IPS-18c (cell line): ENCODE measurements around the gene RHBDF1.

Experiments
- H3K4me3 ChIP-seq: 2 replicates; pipeline ENCODE4 v1.7.0; 2013; ENCODE audit warnings: low read depth, mild to moderate bottlenecking, low read length, moderate library complexity; ENCODE audit not compliant: insufficient read depth
- H3K9me3 ChIP-seq: one replicate; pipeline ENCODE4 v1.6.1; 2013; ENCODE audit warnings: mild to moderate bottlenecking, low read length, moderate library complexity; ENCODE audit not compliant: control insufficient read depth, insufficient read depth

The RHBDF1 gene

GRCh38 chr16:78444-79150 is 6.2 kb upstream of the RHBDF1 start:
- no peaks in the 10 kb centered on the region for H3K9me3 ChIP-seq
- peak overlapping the region; percentile 77 for H3K4me3 ChIP-seq

DNA sequence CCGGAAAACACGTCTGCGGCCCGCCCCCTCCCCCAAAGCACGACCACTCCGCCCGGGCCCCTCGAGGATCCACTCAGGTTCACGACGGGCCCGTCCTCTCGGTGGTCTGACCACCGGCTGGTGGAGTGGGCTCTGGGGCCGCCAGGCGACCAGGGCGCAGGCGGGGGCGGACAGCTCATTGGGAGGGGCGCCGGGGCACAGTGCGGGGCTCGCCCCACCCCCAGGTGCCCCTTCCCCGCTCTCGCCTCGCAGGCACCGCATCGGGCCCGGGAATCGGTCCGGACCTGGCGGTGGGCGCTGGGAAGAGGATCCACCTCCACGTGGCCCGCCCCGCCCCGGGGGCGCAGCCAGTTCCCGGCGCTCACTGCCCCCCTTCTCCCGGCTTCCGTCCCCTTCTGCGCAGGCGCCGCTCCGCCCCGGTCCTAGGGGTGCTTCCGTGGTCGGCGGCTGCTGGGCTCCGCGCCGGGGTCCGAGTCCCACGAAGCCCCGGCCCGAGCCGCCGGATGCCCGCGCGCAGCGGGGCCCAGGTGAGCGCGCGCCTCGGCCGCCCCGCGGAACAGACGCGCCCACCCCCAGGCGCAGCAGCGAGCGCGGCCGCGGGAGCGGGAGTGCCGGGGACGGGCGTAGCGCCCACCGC is 5.5 kb upstream of the RHBDF1 start, which contains the start of gene MPG:
TSS of gene MPG (plus strand) at position 419 of the 637 bp plus-strand sequence. CDS start at position 504, 85 bp downstream.
- no peaks in the 10 kb centered on the region for H3K9me3 ChIP-seq

GRCh38 chr16:77273-77806 is 4.9 kb upstream of the RHBDF1 start:
- Histone ChIP-seq H3K9me3 (no peaks in the 10 kb centered on the region), H3K4me3 (peak overlapping the region; percentile 77)

More for the DNA sequence above, 5.5 kb upstream of the RHBDF1 start, which contains the start of gene MPG:
- H3K4me3 ChIP-seq, result peak within 1 kb of the TSS; percentile 77

- Histone ChIP-seq H3K9me3 (no peaks in the 10 kb centered on the region), H3K4me3 (no peak overlapping the region)
These were observed 4.3 kb upstream of the RHBDF1 start for GRCh38 chr16:76535-77272.

DNA sequence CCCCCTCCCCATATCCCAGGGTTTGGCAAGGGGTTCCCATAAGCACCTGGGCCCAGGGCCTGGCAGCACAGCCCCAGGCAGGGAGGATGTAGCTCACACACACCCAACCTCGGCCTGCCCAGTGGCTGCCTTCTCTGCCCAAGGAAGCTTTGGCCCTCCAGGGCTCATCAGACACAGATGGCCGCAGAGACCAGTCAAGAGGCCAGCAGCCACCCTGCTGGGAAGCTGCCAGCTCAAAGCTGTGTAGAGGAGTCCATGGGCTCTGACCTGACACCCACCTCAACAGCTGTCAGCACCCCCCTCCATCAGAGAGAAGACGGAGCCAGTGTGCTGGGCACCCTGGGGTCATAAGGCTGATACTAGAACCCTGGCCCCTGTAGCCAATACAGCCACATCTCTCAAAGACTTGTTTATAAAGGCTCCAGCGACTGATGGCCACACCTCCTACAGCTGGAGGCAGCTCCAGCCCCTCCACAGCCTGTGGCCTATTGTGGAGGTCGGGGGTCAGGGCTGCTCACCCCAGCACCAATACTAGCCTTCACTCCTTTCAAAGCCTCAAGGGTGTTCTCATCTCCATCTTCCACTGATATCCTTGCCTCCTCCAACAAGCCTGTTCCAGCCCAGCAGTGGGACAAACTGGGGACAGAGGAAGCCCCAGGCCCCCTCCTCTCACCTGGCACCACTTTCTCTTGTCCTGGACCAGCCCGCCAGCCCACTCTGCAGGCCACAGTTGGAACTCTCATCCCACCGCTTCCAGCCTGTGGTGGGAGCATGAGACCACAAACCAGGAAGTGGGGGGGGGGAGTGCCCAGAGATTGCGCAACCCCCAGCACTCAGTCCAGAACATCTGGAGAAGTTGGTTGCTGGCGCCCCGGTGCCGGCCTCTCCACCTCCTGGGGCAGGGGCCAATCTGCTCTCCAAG is 3.4 kb upstream of the RHBDF1 start:
- Histone ChIP-seq H3K4me3 (no peak overlapping the region), H3K9me3 (no peaks in the 10 kb centered on the region)

DNA sequence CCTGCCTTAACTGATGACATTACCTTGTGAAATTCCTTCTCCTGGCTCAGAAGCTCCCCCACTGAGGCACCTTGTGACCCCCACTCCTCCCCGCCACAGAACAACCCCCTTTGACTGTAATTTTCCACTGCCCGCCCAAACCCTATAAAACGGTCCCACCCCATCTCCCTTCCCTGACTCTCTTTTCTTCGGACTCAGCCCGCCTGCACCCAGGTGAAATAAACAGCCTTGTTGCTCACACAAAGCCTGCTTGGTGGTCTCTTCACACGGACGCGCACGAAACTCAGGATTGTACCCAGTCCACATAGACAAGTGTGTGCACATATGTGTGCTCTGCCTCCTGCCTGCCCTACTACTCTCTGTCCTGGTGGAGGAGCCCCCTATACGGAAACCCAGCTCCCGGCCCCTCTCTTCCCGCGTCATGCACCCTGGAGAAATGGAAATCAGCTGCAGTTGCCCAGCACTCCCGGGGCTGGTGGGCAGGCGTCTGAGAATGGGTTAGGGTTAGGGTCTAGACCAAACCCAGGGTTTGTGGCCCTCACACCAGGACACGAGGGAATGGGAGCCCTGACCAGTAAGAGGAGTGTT is 2.4 kb upstream of the RHBDF1 start:
- Histone ChIP-seq H3K4me3 (no peak overlapping the region), H3K9me3 (no peaks in the 10 kb centered on the region)

GRCh38 chr16:74051-74746 is 1.8 kb upstream of the RHBDF1 start:
- Histone ChIP-seq H3K4me3 (no peak overlapping the region), H3K9me3 (no peaks in the 10 kb centered on the region)

GRCh38 chr16:71540-72401 is 660 bp downstream of the RHBDF1 start:
- no peaks in the 10 kb centered on the region for H3K9me3 ChIP-seq
- H3K4me3 ChIP-seq, result peak overlapping the region; percentile 71

DNA sequence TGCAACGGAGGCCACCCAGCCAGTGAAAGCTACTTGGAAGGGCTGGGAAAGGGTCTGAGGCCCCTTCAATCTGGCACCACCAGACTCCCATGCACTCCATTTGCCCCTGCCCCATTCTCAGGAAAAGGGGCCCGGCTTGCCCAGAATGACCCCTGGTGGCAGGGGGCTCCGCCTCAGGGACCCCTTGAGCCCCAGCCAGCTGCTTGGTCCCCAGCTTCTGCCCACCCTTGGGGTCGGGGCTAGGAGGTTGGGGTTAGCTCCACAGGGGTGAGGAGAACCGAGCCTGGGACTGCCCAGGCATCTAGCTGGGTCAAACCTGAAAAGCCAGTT is 1.3 kb downstream of the RHBDF1 start:
- Histone ChIP-seq H3K9me3 (no peaks in the 10 kb centered on the region), H3K4me3 (peak overlapping the region; percentile 71)

- H3K9me3 ChIP-seq, result no peaks in the 10 kb centered on the region
- no peak overlapping the region for H3K4me3 ChIP-seq
These were observed 3.2 kb downstream of the RHBDF1 start for GRCh38 chr16:69181-69580.

DNA sequence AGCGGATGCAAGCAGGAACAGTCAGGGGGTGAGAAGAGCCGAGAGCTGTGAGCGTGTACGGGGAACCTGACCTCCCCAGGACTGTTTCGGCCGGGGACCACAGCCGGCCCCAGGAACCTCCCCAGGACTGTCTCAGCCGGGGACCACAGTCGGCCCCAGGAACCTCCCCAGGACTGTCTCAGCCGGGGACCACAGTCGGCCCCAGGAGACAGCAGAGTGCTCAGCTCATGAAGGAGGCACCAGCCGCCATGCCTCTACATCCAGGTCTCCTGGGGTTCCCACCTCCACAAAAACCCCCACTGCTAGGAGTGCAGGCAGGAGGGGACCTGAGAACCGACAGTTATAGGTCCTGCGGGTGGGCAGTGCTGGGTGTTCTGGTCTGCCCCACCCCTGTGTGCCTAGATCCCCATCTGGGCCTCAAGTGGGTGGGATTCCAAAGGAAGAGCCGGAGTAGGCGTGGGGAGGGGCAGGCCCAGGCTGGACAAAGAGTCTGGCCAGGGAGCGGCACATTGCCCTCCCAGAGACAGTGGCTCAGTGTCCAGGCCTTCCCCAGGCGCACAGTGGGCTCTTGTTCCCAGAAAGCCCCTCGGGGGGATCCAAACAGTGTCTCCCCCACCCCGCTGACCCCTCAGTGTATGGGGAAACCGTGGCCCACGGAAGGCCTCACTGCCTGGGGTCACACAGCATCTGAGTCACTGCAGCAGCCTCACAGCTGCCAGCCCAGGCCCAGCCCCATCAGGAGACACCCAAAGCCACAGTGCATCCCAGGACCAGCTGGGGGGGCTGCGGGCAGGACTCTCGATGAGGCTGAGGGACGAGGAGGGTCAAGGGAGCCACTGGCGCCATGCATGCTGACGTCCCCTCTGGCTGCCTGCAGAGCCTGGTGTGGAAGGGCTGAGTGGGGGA is 4.3 kb downstream of the RHBDF1 start:
- H3K4me3 ChIP-seq, result no peak overlapping the region
- no peaks in the 10 kb centered on the region for H3K9me3 ChIP-seq

DNA sequence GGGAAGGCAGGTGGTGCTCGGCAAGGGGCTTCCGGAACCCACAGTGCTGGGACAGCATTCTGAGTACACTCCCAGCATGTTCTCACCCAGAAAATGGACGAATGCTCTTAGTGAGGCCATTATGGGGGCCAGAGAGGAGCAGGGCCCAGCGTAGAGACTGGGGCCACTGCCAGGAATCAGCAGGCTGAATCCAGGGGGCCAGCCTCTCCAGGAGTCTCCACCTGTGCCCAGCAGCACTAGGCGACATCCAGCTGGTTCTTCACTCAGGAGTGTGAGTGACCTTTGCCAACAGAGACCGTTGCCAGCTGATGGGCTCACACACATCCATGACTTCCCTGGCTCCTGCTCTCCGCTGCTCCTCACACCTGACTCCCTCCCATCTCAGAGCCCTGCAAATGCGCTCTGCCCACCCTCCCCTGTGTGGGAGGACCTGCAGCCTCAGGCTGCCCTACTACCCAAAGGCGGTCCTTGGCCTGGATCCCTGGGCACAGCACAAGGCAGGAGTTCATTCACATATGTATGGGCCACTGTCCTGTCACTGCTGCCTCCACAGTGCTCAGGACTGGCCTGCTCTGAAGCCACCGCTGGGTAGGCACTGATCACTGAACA is 5.1 kb downstream of the RHBDF1 start:
- no peaks in the 10 kb centered on the region for H3K9me3 ChIP-seq
- no peak overlapping the region for H3K4me3 ChIP-seq

- Histone ChIP-seq H3K4me3 (no peak overlapping the region), H3K9me3 (no peaks in the 10 kb centered on the region)
These were observed 5.9 kb downstream of the RHBDF1 start for GRCh38 chr16:66309-67182.
